Fibroblast of lung (primary cell): ENCODE measurements around the gene MYH9.

Experiments
- EZH2 ChIP-seq: IDR thresholded peaks from 2 replicates; pipeline ENCODE4 v1.5.1; 2012; ENCODE audit warnings: low read length, control low read depth, mild to moderate bottlenecking; ENCODE audit errors: missing control alignments
- TF ChIP-seq, protein P1 (sequence below), 2 donors: IDR thresholded peaks in 1 of 2; conservative IDR thresholded peaks in 1 of 2; 1 replicate in 1 of 2; 2 replicates in 1 of 2; pipeline ENCODE4 v1.5.1; 2011 to 2012; ENCODE audit warnings: low read length in 2 of 2, control low read depth in 1 of 2, inconsistent platforms in 1 of 2, low read depth in 1 of 2, mild to moderate bottlenecking in 1 of 2

DNA sequence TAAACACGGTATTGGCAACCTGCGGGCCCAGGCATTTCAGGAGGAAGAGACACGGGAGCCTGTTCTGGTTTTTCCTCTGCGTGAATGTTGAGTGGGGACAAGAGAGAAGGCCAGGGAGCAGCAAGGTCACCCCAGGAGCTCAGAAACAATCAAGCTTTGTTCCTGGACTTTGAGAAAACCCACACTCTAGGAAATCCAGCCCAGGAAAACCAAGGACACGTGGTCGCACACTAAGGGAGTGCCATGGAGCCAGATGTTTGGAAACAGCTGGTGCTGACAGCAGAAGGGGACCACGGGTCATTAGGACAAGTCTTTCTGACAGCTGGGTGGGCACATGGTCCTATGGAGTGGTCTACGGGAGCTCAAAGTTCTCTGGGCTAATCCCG, 44.1 kb downstream of the MYH9 start:
- TF ChIP-seq, protein P1, sequence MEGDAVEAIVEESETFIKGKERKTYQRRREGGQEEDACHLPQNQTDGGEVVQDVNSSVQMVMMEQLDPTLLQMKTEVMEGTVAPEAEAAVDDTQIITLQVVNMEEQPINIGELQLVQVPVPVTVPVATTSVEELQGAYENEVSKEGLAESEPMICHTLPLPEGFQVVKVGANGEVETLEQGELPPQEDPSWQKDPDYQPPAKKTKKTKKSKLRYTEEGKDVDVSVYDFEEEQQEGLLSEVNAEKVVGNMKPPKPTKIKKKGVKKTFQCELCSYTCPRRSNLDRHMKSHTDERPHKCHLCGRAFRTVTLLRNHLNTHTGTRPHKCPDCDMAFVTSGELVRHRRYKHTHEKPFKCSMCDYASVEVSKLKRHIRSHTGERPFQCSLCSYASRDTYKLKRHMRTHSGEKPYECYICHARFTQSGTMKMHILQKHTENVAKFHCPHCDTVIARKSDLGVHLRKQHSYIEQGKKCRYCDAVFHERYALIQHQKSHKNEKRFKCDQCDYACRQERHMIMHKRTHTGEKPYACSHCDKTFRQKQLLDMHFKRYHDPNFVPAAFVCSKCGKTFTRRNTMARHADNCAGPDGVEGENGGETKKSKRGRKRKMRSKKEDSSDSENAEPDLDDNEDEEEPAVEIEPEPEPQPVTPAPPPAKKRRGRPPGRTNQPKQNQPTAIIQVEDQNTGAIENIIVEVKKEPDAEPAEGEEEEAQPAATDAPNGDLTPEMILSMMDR (conservative IDR thresholded peaks at IDR 0.05 in 1 of 2, IDR thresholded peaks at IDR 0.05 in 1 of 2; ENCODE audit: low read depth in 1 of 2, low read length in 2 of 2) = no peak
- TF ChIP-seq EZH2 = no peak
